ENCODE data around the gene GALR3.

DNA sequence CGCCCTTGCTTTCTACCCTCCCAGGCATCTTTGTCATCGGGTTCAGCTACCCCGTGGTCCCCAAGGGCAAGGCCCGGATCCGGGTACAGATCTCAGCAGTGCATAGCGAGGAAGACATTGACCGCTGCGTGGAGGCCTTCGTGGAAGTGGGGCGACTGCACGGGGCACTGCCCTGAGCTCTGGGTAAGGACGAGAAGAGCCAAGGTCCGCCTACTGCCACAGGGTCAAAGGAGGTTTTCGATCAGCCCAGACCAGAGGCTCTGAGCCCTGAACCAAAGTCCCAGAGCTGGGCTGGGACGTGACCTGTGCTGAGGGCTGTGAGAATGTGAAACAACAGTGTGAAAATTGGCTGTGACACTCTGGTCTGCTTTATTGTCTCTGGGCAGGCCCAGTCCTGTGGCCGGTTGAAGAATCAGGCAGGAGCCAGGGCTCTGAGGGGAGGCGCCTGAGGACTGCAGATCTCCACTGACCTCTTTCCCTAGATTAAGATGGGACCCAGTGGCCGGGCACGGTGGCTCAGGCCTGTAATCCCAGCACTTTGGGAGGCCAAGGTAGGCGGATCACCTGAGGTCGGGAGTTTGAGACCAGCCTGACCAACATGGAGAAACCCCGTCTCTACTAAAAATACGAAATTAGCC is 6.5 kb upstream of the GALR3 start:
- TF ChIP-seq, protein P1, sequence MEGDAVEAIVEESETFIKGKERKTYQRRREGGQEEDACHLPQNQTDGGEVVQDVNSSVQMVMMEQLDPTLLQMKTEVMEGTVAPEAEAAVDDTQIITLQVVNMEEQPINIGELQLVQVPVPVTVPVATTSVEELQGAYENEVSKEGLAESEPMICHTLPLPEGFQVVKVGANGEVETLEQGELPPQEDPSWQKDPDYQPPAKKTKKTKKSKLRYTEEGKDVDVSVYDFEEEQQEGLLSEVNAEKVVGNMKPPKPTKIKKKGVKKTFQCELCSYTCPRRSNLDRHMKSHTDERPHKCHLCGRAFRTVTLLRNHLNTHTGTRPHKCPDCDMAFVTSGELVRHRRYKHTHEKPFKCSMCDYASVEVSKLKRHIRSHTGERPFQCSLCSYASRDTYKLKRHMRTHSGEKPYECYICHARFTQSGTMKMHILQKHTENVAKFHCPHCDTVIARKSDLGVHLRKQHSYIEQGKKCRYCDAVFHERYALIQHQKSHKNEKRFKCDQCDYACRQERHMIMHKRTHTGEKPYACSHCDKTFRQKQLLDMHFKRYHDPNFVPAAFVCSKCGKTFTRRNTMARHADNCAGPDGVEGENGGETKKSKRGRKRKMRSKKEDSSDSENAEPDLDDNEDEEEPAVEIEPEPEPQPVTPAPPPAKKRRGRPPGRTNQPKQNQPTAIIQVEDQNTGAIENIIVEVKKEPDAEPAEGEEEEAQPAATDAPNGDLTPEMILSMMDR (conservative IDR thresholded peaks at IDR 0.05): no peak
- no peak for TF ChIP-seq EZH2 (IDR thresholded peaks at IDR 0.05; ENCODE audit: low read depth)
